ENCODE results near the gene B4GALNT3.
"Not testable (repeated sequence)": the region's sequence is repeated elsewhere in the genome, so short reads cannot be mapped to it uniquely, and the experiment has no call there.

The B4GALNT3 gene

GRCh38 chr12:459430-460258, at the start of gene B4GALNT3:
Gene B4GALNT3 (plus strand): TSS chr12:459939. CDS start chr12:460377, 438 bp downstream.
- no peak for TF ChIP-seq CTCF (IDR thresholded peaks at IDR 0.05)
- Histone ChIP-seq H3K27ac (peak within 1 kb of the TSS; percentile 73 to 91), H3K4me3 (peak within 1 kb of the TSS; percentile 89)
- peak; percentile 78 for DNase-seq (ENCODE audit: low spot score)

GRCh38 chr12:414859-415258, 44.9 kb upstream of the B4GALNT3 start:
- no peak for TF ChIP-seq CTCF (IDR thresholded peaks at IDR 0.05)
- Histone ChIP-seq H3K4me3 (no peak overlapping the region), H3K27ac (no peak overlapping the region)
- no peak for DNase-seq (ENCODE audit: low spot score)

GRCh38 chr12:418432-418831, 41.3 kb upstream of the B4GALNT3 start:
- no peak overlapping the region for H3K4me3 ChIP-seq
- H3K27ac ChIP-seq = no peak overlapping the region
- no peak for TF ChIP-seq CTCF (IDR thresholded peaks at IDR 0.05)
- no peak for DNase-seq (ENCODE audit: low spot score)

- DNase-seq (ENCODE audit: low spot score) = no peak
- Histone ChIP-seq H3K27ac (no peak overlapping the region), H3K4me3 (no peak overlapping the region)
- no peak for TF ChIP-seq CTCF (IDR thresholded peaks at IDR 0.05)
Observed at GRCh38 chr12:422526-422925, 37.2 kb upstream of the B4GALNT3 start.

GRCh38 chr12:435737-436136, 24.0 kb upstream of the B4GALNT3 start:
- not testable (repeated sequence) for DNase-seq (ENCODE audit: low spot score); H3K27ac ChIP-seq; H3K4me3 ChIP-seq

- no peak overlapping the region for H3K4me3 ChIP-seq
- no peak overlapping the region for H3K27ac ChIP-seq
- TF ChIP-seq CTCF (IDR thresholded peaks at IDR 0.05) = peak; percentile 52
- no peak for DNase-seq (ENCODE audit: low spot score)
Observed at GRCh38 chr12:442235-442884, 17.4 kb upstream of the B4GALNT3 start.

GRCh38 chr12:447141-447540, 12.6 kb upstream of the B4GALNT3 start:
- TF ChIP-seq CTCF (IDR thresholded peaks at IDR 0.05) = no peak
- Histone ChIP-seq H3K4me3 (no peak overlapping the region), H3K27ac (no peak overlapping the region)
- DNase-seq (ENCODE audit: low spot score) = no peak
